OCI-LY1 (cell line): ENCODE measurements around the gene E2F4.
A peak's percentile ranks its signal among the peaks of the same experiment; 100 is the strongest.

Source experiments
- H2AFZ ChIP-seq: fragments of 200-600 bp; sonication (generic), shearing (Covaris generic); 2 replicates; pipeline ENCODE4 v1.6.0; 2014; ENCODE audit warnings: antibody characterized with exemption, mild to moderate bottlenecking, low read length
- H3F3A ChIP-seq: fragments of 200-600 bp; sonication (generic), shearing (Covaris generic); 2 replicates; pipeline ENCODE4 v1.6.0; 2014; ENCODE audit warnings: mild to moderate bottlenecking, antibody characterized with exemption, low read length, moderate library complexity; ENCODE audit not compliant: insufficient read depth
- H3K27ac ChIP-seq: fragments of 200-600 bp; sonication (generic); 2 replicates; pipeline ENCODE4 v1.5.1; 2014; ENCODE audit warnings: low read length, mixed run types, mild to moderate bottlenecking, low read depth; ENCODE audit not compliant: poor library complexity, severe bottlenecking
- H3K27me3 ChIP-seq: fragments of 200-600 bp; sonication (generic); 2 replicates; pipeline ENCODE4 v1.6.0; 2014; ENCODE audit warnings: antibody characterized with exemption, mild to moderate bottlenecking, low read length, moderate library complexity; ENCODE audit not compliant: insufficient read depth
- H3K36me3 ChIP-seq: fragments of 200-600 bp; sonication (generic); 2 replicates; pipeline ENCODE4 v1.6.1; 2014; ENCODE audit warnings: mild to moderate bottlenecking, antibody characterized with exemption, low read length, moderate library complexity, mixed read lengths; ENCODE audit not compliant: insufficient read depth
- H3K4me1 ChIP-seq: fragments of 200-600 bp; sonication (generic); 2 replicates; pipeline ENCODE4 v1.5.1; 2014; ENCODE audit warnings: mild to moderate bottlenecking, low read length, moderate library complexity; ENCODE audit not compliant: insufficient read depth, severe bottlenecking
- H3K4me2 ChIP-seq: fragments of 200-600 bp; sonication (generic), shearing (Covaris generic); 2 replicates; pipeline ENCODE4 v1.6.1; 2014; ENCODE audit warnings: low read length
- H3K4me3 ChIP-seq: fragments of 200-600 bp; sonication (generic); 2 replicates; pipeline ENCODE4 v1.5.1; 2014; ENCODE audit warnings: low read length, low read depth, mild to moderate bottlenecking, mixed read lengths; ENCODE audit not compliant: poor library complexity, severe bottlenecking
- H3K79me2 ChIP-seq: fragments of 200-600 bp; shearing (Covaris generic); 2 replicates; pipeline ENCODE4 v1.6.1; 2016; ENCODE audit warnings: mixed run types, low read length, mixed read lengths; ENCODE audit not compliant: insufficient read depth
- H3K9ac ChIP-seq: fragments of 200-600 bp; sonication (generic), shearing (Covaris generic); 2 replicates; pipeline ENCODE4 v1.6.1; 2014; ENCODE audit warnings: mild to moderate bottlenecking, low read length, mixed read lengths
- H3K9me2 ChIP-seq: fragments of 200-600 bp; sonication (generic), shearing (Covaris generic); 2 replicates; pipeline ENCODE4 v1.6.1; 2014; ENCODE audit warnings: low read depth, mild to moderate bottlenecking, low read length, mixed read lengths
- H3K9me3 ChIP-seq: fragments of 200-600 bp; shearing (Covaris generic); 2 replicates; pipeline ENCODE4 v1.6.1; 2014; ENCODE audit warnings: low read length, mixed read lengths
- H4K20me1 ChIP-seq: fragments of 200-600 bp; sonication (generic), shearing (Covaris generic); 2 replicates; pipeline ENCODE4 v1.6.0; 2016; ENCODE audit warnings: mild to moderate bottlenecking, low read length; ENCODE audit not compliant: insufficient read depth
- CTCF ChIP-seq: fragments of 200-600 bp; sonication (generic), shearing (Covaris generic); IDR thresholded peaks from 2 replicates; pipeline ENCODE4 v1.5.1; 2017; ENCODE audit warnings: mild to moderate bottlenecking, antibody characterized with exemption, low read length, moderate library complexity, mixed read lengths
- EZH2 ChIP-seq: fragments of 200-600 bp; sonication (generic), shearing (Covaris generic); IDR thresholded peaks from 2 replicates; pipeline ENCODE4 v1.8.0; 2017; ENCODE audit warnings: borderline replicate concordance, mixed run types, mild to moderate bottlenecking, antibody characterized with exemption, low read length, moderate library complexity, mixed read lengths

The E2F4 gene

GRCh38 chr16:67191995-67192681, at the start of gene E2F4:
Gene E2F4 (plus strand): TSS chr16:67192155. CDS start chr16:67192228, 73 bp downstream.
- TF ChIP-seq CTCF (no peak), EZH2 (no peak)
- Histone ChIP-seq H3K9me3 (no peaks in the 10 kb centered on the region), H3K4me2 (peak within 1 kb of the TSS; percentile 99), H4K20me1 (no peaks in the 10 kb centered on the region), H3K36me3 (peaks cover 37% of the 10 kb centered on the region), H3K79me2 (peaks cover 16% of the 10 kb centered on the region), H3K27me3 (no peaks in the 10 kb centered on the region), H3K9ac (peak within 1 kb of the TSS; percentile 97), H3K4me1 (peaks cover 15% of the 10 kb centered on the region), H3K4me3 (peak within 1 kb of the TSS; percentile 98), H3K27ac (no peak within 1 kb of the TSS), H3K9me2 (no peaks in the 10 kb centered on the region), H2AFZ (no peak within 1 kb of the TSS), H3F3A (no peaks in the 10 kb centered on the region)

- no peaks in the 10 kb centered on the region for H4K20me1 ChIP-seq
- no peak overlapping the region for H3K9ac ChIP-seq
- H3F3A ChIP-seq = no peaks in the 10 kb centered on the region
- H3K4me2 ChIP-seq = no peak overlapping the region
- no peaks in the 10 kb centered on the region for H3K9me2 ChIP-seq
- H3K27ac ChIP-seq = no peak overlapping the region
- H3K79me2 ChIP-seq = no peaks in the 10 kb centered on the region
- no peaks in the 10 kb centered on the region for H3K4me1 ChIP-seq
- H2AFZ ChIP-seq = no peak overlapping the region
- H3K4me3 ChIP-seq = no peak overlapping the region
- H3K36me3 ChIP-seq = peaks cover 82% of the 10 kb centered on the region
- TF ChIP-seq EZH2 (no peak), CTCF (no peak)
- no peaks in the 10 kb centered on the region for H3K27me3 ChIP-seq
- H3K9me3 ChIP-seq = no peaks in the 10 kb centered on the region
These were observed 49.6 kb upstream of the E2F4 start for GRCh38 chr16:67142342-67142741.

- Histone ChIP-seq H3K36me3 (peaks cover 82% of the 10 kb centered on the region), H3F3A (no peaks in the 10 kb centered on the region), H2AFZ (no peak overlapping the region), H3K4me2 (no peak overlapping the region), H4K20me1 (no peaks in the 10 kb centered on the region), H3K9ac (no peak overlapping the region), H3K27ac (no peak overlapping the region), H3K4me1 (no peaks in the 10 kb centered on the region), H3K9me3 (no peaks in the 10 kb centered on the region), H3K4me3 (no peak overlapping the region), H3K27me3 (no peaks in the 10 kb centered on the region), H3K79me2 (no peaks in the 10 kb centered on the region), H3K9me2 (no peaks in the 10 kb centered on the region)
- no peak for TF ChIP-seq CTCF
- no peak for TF ChIP-seq EZH2
These were observed 47.0 kb upstream of the E2F4 start for GRCh38 chr16:67144943-67145342.
